ENCODE measurements around the gene WDFY3. TPM values are rescaled to one million over a fixed set of nuclear protein-coding genes. Genes with fewer than 3 reads are reported as not detected.

Gene WDFY3
- total and polyA plus RNA-seq, 2 of the 4 experiments (the other 2 are of a cell fraction): 12.5 to 58.1 TPM

DNA sequence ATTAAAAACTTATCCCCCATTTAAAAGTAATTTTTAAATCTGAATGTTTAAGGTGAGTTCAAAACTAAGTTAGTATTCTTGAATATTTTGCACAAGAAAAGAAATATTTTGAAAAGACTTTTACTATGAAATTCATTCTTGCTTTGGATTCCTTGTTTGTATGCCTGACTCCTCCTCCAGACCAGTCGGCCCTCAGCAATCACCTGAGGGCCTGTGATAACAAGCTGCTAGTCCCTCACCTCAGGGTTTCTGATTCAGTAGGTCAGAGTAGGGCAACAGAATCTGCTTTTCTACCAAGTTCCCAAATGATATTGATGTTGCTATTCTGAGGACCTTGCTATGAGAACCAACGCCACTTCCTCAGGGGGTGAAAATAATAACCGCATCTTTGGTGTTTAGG is 228.8 kb downstream of the WDFY3 start:
- Histone ChIP-seq H3K4me2 (ENCODE audit: low read depth, low read length) (no peak overlapping the region), H2AK5ac (ENCODE audit: low read depth, low read length) (no peak overlapping the region), H3K9me3 (ENCODE audit: control insufficient read depth, insufficient read depth, low read length) (no peaks in the 10 kb centered on the region), H3K18ac (ENCODE audit: low read depth, low read length) (no peak overlapping the region), H3K27ac (ENCODE audit: insufficient read depth, low read length) (no peak overlapping the region), H3K36me3 (ENCODE audit: control insufficient read depth, insufficient read depth, low read length) (peaks cover 35% of the 10 kb centered on the region), H3K9me1 (ENCODE audit: insufficient read depth, low read length) (0 out of 2 replicates have a peak, but pooled peaks cover 2% of the 10 kb centered on the region), H3K4me3 (ENCODE audit: insufficient read depth, low read depth, low read length) (no peak overlapping the region), H2AK9ac (replicated peaks; ENCODE audit: low read depth, low read length, poor library complexity) (no peak overlapping the region), H3K27me3 (ENCODE audit: control insufficient read depth, insufficient read depth, low read length) (no peaks in the 10 kb centered on the region), H3K14ac (replicated peaks; ENCODE audit: low read depth, low read length) (no peak overlapping the region), H3K56ac (ENCODE audit: extremely low read depth, insufficient read depth, low read length) (no peak overlapping the region), H2BK120ac (ENCODE audit: low read depth, low read length) (no peak overlapping the region), H4K5ac (ENCODE audit: low read depth, low read length) (no peak overlapping the region), H2AFZ (replicated peaks; ENCODE audit: low read length, poor library complexity) (no peak overlapping the region), H2BK5ac (ENCODE audit: low read depth, low read length, poor library complexity, severe bottlenecking) (no peak overlapping the region), H2BK20ac (ENCODE audit: low read depth, low read length) (no peak overlapping the region), H3K9ac (ENCODE audit: low read depth, low read length) (no peak overlapping the region), H4K20me1 (ENCODE audit: insufficient read depth, low read length) (no peaks in the 10 kb centered on the region), H4K8ac (ENCODE audit: low read depth in 2 of 2, low read length in 2 of 2) (no peak overlapping the region), H3K4me1 (ENCODE audit: control insufficient read depth, insufficient read depth, low read length) (no peaks in the 10 kb centered on the region), H2BK15ac (ENCODE audit: low read depth, low read length) (no peak overlapping the region), H3K4ac (ENCODE audit: low read depth, low read length) (no peak overlapping the region), H4K91ac (ENCODE audit: insufficient read depth, low read depth, low read length) (no peak overlapping the region), H3K79me1 (ENCODE audit: low read depth in 1 of 2, low read length in 2 of 2) (no peaks in the 10 kb centered on the region), H3K23ac (ENCODE audit: low read depth, low read length) (no peak overlapping the region)
- TF ChIP-seq SMC3 (IDR thresholded peaks at IDR 0.05; ENCODE audit: low read depth, low read length) (no peak), FOS (IDR thresholded peaks at IDR 0.05; ENCODE audit: low read depth, low read length) (no peak), RFX5 (IDR thresholded peaks at IDR 0.05; ENCODE audit: low read depth, low read length) (no peak), NFE2L2 (IDR thresholded peaks at IDR 0.05; ENCODE audit: low read depth, low read length) (no peak), BHLHE40 (IDR thresholded peaks at IDR 0.05; ENCODE audit: low read depth, low read length) (no peak), POLR2A (IDR thresholded peaks at IDR 0.05; ENCODE audit: low read depth, low read length) (no peak), RAD21 (IDR thresholded peaks at IDR 0.05; ENCODE audit: low read length) (no peak), MAFK (IDR thresholded peaks at IDR 0.05; ENCODE audit: low read depth, low read length) (no peak)
- TF ChIP-seq, protein P1, sequence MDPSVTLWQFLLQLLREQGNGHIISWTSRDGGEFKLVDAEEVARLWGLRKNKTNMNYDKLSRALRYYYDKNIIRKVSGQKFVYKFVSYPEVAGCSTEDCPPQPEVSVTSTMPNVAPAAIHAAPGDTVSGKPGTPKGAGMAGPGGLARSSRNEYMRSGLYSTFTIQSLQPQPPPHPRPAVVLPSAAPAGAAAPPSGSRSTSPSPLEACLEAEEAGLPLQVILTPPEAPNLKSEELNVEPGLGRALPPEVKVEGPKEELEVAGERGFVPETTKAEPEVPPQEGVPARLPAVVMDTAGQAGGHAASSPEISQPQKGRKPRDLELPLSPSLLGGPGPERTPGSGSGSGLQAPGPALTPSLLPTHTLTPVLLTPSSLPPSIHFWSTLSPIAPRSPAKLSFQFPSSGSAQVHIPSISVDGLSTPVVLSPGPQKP (IDR thresholded peaks at IDR 0.05; ENCODE audit: borderline replicate concordance, low read depth, low read length): no peak
- TF ChIP-seq, protein P2, sequence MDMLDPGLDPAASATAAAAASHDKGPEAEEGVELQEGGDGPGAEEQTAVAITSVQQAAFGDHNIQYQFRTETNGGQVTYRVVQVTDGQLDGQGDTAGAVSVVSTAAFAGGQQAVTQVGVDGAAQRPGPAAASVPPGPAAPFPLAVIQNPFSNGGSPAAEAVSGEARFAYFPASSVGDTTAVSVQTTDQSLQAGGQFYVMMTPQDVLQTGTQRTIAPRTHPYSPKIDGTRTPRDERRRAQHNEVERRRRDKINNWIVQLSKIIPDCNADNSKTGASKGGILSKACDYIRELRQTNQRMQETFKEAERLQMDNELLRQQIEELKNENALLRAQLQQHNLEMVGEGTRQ (IDR thresholded peaks at IDR 0.05; ENCODE audit: low read depth, low read length): no peak
- TF ChIP-seq, protein P3, sequence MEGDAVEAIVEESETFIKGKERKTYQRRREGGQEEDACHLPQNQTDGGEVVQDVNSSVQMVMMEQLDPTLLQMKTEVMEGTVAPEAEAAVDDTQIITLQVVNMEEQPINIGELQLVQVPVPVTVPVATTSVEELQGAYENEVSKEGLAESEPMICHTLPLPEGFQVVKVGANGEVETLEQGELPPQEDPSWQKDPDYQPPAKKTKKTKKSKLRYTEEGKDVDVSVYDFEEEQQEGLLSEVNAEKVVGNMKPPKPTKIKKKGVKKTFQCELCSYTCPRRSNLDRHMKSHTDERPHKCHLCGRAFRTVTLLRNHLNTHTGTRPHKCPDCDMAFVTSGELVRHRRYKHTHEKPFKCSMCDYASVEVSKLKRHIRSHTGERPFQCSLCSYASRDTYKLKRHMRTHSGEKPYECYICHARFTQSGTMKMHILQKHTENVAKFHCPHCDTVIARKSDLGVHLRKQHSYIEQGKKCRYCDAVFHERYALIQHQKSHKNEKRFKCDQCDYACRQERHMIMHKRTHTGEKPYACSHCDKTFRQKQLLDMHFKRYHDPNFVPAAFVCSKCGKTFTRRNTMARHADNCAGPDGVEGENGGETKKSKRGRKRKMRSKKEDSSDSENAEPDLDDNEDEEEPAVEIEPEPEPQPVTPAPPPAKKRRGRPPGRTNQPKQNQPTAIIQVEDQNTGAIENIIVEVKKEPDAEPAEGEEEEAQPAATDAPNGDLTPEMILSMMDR (conservative IDR thresholded peaks at IDR 0.05; ENCODE audit: low read depth, low read length): no peak
- CTCF ChIA-PET: interaction anchor here (0.6 to 2.7 kb wide), 2 partner anchors 13 to 234 kb away, joined by 3 to 10 read pairs; no protein-coding TSS in a partner anchor
- intact Hi-C loops (cut with micrococcal nuclease): loop anchor here (5.0 kb wide), 1 partner anchor 40 kb away; no protein-coding TSS in a partner anchor
- BruUV-seq (replicated peaks): no TSS peak
- DNase-seq (no peak), ATAC-seq (ENCODE audit: low read depth) (no peak)
- in situ Hi-C loops (cut with MboI; ENCODE audit: low sequenced_read_pairs): no loop called here
- no CpG with 5 or more reads among the region's 3 CpGs for WGBS, 2 experiments (ENCODE audit: extremely low coverage in 2 of 2, insufficient read length in 1 of 2)
- POLR2A ChIA-PET (ENCODE audit: unreplicated experiment): no interaction called here
- dilution Hi-C loops (cut with HindIII; ENCODE audit: low sequenced_read_pairs, unreplicated experiment): no loop called here
